HEK293 (cell line): ENCODE results near the gene PANX2.

Source experiments
- KLF7 ChIP-seq: fragments of 450-650 bp; formaldehyde crosslinking; IDR thresholded peaks from 2 replicates; pipeline ENCODE4 v1.5.1; 2016; ENCODE audit warnings: missing biosample characterization, missing genetic modification characterization, borderline replicate concordance
- SALL2 ChIP-seq: fragments of 450-650 bp; formaldehyde crosslinking; IDR thresholded peaks from 2 replicates; pipeline ENCODE4 v1.5.0; 2017; ENCODE audit warnings: missing biosample characterization, mild to moderate bottlenecking, missing genetic modification characterization, borderline replicate concordance
- SCRT2 ChIP-seq: fragments of 450-650 bp; formaldehyde crosslinking; IDR thresholded peaks from 2 replicates; pipeline ENCODE4 v1.5.1; 2016; ENCODE audit warnings: missing biosample characterization, missing genetic modification characterization
- ZBTB8A ChIP-seq: fragments of 450-650 bp; formaldehyde crosslinking; IDR thresholded peaks from 2 replicates; pipeline ENCODE4 v1.5.1; 2016; ENCODE audit warnings: missing biosample characterization, missing genetic modification characterization
- ZNF830 ChIP-seq: fragments of 450-650 bp; IDR thresholded peaks from 2 replicates; pipeline ENCODE4 v1.5.0; 2018; ENCODE audit warnings: missing biosample characterization, missing genetic modification characterization, low read depth, mild to moderate bottlenecking, moderate library complexity
- TF ChIP-seq, protein P1 (sequence below): fragments of 450-650 bp; formaldehyde crosslinking; IDR thresholded peaks from 2 replicates; pipeline ENCODE4 v1.5.1; 2016; ENCODE audit warnings: missing biosample characterization, missing genetic modification characterization

Gene PANX2

DNA sequence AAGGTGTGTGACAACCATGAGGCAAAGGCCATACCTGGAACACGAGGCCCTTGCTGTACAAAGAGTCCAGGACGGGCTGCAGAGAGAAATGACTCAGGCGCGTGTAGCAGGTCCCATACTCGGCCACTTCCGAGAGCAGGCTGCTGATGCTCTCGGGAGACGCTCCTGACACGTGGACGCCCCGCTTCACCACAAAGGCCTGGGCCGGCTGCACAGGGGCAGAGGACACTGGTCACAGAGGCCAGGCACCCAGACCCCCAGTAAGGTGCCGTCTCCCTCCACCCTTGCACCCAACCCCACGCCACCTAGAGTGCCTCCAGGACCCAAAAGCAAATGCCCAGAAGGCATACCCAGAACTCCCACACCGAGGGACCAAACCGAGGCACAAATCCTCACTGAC lies 58.8 kb downstream of the PANX2 start (continued):
- TF ChIP-seq ZBTB8A (tag by site-specific recombination) = no peak
- no peak for TF ChIP-seq ZNF830
- no peak for TF ChIP-seq KLF7 (tag by site-specific recombination)
- no peak for TF ChIP-seq SALL2 (tag by site-specific recombination)
- no peak for TF ChIP-seq SCRT2 (tag by site-specific recombination)
- TF ChIP-seq, protein P1, sequence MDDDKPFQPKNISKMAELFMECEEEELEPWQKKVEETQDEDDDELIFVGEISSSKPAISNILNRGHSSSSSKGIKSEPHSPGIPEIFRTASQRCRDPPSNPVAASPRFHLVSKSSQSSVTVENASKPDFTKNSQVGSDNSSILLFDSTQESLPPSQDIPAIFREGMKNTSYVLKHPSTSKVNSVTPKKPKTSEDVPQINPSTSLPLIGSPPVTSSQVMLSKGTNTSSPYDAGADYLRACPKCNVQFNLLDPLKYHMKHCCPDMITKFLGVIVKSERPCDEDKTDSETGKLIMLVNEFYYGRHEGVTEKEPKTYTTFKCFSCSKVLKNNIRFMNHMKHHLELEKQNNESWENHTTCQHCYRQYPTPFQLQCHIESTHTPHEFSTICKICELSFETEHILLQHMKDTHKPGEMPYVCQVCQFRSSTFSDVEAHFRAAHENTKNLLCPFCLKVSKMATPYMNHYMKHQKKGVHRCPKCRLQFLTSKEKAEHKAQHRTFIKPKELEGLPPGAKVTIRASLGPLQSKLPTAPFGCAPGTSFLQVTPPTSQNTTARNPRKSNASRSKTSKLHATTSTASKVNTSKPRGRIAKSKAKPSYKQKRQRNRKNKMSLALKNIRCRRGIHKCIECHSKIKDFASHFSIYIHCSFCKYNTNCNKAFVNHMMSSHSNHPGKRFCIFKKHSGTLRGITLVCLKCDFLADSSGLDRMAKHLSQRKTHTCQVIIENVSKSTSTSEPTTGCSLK = no peak
